Ramos (cell line): ENCODE measurements around the gene POU2F1.
"Not testable (repeated sequence)": the region's sequence is repeated elsewhere in the genome, so short reads cannot be mapped to it uniquely, and the experiment has no call there.

ENCODE experiments used
- in situ Hi-C: fragments of 300-500 bp; cut with MboI; formaldehyde crosslinking; loops from one replicate; pipeline ENCODE4 v1.14.3; 2022; ENCODE audit warnings: low sequenced_read_pairs; ENCODE audit not compliant: unreplicated experiment

The POU2F1 gene

DNA sequence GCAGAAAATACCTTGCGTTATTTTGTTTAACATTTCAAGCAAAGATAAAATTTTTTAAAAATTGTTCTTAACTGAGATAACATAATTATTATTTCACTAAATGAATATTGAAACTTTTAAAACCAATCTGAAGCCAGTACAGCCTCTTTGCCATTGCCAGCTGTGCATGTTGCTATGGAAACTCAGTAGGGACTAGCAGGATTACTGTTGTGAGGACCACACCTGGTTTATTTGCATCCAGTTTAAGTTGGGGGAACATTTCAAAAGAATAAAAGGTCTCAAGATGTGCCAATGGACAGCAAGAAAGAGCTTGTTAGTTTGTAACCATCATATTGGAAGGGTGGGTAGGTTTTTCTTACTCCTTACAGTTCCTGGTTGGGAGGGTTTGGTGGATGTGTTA, 80.7 kb downstream of the POU2F1 start:
- in situ Hi-C loops, result no loop called here

DNA sequence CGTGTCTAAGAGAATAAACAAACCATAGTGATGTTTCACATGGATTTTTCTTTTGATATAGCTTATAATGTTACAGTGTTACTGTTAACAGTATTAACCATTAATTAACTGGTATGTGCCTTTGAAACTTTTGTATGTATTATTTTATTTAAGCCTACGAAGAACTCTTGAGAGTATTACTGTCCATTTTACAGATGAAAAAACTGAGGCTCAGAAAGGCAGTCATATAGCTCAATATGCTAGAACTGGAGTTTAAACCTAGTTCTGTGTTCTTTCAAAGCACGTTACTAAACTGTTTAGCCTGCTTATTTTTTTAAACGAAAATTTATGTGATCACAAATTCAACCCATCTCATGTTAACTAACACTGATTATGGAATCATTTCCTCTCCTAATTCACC, 83.5 kb downstream of the POU2F1 start:
- in situ Hi-C loops, result no loop called here

DNA sequence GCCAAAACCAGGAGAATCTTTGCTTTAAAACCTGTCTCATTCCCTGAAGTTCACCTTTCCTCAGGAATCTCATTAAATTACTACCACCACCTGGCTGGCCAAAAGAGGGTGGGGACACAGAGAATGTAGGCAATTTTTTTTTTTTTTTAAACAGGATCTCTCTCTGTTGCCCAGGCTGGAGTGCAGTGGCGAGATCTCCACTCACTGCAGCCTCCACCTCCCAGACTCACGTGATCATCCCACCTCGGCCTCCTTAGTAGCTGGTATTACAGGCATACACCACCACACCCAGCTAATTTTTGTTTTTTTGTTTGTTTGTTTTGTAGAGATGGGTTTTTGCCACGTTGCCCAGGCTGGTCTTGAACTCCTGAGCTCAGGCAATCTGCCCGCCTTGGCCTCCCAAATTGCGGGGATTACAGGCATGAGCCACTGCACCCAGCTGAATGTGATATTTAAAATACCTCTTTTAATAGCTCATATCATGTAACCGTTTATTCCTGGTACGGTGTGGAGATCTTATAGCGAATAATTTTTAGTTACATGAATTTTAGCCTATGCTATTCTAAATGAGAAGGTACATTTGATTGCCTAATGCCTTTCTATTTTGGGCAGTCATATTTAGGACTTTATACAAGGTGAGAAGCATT, 84.5 kb downstream of the POU2F1 start:
- in situ Hi-C loops, result no loop called here

DNA sequence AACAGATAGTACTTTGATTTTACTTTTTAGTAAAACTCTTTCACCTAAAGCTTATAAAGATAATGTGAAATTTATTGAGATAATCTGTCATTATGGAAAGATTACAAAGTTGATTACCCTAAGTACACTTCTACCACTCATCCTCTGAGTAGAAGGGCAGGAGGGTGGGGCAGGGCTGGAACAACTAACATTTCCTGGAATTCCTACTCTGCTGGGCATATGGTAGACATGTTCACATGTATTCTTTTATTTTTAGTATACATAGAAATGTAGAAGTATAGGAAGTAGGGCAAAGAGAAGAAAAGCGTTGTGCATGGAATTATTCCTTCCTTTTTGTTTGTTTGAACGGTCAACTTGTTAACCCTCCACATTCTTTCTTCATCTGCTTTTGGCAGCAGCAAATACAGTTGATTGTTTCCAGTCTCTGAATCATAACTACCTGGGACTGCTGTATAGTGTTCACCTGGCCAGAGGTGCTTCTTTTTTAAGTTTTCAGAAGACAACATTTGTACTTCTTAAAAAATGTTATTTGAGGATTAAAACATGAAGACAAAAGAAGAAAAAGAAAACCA, 85.1 kb downstream of the POU2F1 start:
- in situ Hi-C loops, result no loop called here

DNA sequence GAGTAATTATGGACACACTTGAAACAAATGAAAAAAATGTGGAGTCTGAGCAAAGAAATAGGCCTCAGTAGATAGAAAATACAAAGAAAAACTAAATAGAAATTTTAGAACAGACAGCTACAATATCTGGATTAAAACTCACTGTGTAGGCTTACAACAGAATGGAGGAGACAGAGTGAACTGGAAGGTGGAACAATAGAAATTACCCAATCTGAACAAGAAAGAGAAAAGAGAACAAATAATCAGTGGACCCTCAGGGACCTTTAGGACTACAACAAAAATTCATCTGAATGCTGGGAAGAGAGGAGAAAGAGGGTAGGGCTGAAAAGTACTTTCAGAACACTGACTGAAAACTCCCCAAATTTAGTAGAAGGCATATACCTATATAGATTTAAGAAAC, 90.0 kb downstream of the POU2F1 start:
- in situ Hi-C loops, result no loop called here

DNA sequence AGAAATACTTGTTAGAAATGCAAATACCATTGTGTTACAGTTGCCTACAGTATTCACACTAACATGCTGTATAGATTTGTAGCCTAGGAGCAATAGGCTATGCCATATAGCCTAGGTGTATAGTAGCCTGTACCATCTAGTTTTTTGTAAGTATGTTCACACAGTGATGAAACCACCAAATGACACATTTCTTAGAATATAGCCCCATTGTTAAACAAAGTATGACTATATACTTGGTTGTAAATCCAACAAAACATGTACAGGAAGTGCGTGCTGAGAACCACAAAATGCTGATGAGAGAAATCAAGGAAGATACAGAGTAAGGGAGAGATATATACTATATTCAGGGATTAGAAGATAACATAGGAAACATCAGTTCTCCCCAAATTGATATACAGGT, 92.2 kb downstream of the POU2F1 start:
- in situ Hi-C loops, result no loop called here

DNA sequence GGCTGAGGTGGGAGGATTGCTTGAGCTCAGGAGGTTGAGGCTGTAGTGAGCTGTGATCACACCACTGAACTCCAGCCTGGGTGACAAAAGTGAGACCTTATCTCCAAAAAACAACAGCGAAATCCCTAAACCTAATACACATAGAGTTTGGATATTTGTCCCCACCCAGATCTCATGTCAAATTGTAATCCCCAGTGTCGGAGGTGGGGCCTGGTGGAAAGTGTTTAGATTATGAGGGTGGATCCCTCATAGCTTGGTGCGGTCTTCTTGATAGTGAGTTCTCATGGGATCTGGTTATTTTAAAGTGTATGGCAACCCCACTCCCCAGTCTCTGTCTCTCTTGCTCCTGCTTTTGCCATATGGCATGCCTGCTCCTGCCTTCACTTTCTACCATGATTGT, 94.0 kb downstream of the POU2F1 start:
- in situ Hi-C loops, result no loop called here

DNA sequence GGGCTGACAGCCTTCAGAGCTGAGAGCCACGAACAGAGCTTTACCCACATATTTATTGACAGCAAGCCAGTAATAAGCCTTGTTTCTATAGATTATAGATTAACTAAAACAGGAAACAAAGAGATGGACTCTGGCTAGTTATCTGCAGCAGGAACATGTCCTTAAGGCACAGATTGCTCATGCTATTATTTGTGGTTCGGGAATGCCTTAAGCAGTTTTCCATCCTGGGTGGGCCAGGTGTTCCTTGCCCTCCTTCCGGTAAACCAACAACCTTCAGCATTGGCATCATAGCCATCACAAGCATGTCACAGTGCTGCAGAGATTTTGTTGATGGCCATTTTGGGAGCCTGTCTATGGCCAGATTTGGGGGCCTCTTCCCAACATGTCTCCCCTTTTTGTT, 96.8 kb downstream of the POU2F1 start:
- in situ Hi-C loops, result no loop called here

DNA sequence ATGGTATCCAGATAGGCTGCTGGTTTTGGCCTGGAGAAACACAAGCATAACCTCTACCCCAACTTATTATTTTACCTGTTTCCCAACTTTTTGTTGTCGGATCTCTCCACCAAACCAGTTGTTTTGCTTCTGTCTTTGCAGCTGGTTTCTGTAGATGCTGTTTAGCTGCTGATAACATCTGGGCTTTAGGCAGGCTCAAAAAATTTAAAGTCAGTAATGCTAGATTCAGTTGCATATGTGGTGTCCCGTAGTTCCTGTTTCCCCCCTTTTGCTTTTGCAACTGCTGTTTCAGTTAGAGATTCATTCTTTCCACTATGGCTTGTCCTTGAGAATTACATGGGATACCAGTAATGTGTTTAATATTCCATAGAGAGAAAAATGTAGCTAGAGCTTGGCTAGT, 98.5 kb downstream of the POU2F1 start:
- in situ Hi-C loops, result not testable (repeated sequence)

DNA sequence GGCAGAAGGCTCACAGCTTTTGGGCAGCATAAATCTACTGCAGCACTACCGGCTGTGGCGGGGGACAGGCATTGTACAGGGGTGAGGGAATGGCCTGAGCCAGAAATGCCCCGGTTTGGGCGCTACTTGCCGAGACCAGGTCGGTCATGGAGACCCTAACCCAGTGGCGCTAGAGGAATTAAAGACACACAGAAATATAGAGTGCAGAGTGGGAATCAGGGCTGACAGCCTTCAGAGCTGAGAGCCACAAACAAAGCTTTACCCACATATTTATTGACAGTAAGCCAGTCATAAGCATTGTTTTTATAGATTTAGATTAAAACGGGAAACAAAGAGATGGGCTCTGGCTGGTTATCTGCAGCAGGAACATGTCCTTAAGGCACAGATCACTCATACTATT, 101.8 kb downstream of the POU2F1 start:
- in situ Hi-C loops, result no loop called here

DNA sequence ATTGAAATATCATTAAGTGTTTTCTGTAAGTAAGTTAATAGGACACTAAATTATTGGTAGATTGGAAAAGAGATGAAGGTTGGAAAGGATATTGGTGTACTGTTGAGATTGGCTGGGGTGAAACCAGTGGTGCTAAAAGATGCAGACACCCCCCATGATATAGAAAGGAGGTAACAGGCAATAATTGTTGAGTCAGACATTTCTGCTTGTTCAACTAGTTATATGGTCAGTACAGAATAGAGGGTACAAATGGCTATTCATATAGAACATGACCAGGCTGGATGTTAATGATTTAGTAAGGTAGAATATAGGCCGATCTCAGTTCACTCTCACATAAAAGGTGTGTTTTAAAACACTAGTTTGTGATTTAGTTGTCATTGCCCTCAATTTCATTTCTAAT, 104.5 kb downstream of the POU2F1 start:
- in situ Hi-C loops, result no loop called here

DNA sequence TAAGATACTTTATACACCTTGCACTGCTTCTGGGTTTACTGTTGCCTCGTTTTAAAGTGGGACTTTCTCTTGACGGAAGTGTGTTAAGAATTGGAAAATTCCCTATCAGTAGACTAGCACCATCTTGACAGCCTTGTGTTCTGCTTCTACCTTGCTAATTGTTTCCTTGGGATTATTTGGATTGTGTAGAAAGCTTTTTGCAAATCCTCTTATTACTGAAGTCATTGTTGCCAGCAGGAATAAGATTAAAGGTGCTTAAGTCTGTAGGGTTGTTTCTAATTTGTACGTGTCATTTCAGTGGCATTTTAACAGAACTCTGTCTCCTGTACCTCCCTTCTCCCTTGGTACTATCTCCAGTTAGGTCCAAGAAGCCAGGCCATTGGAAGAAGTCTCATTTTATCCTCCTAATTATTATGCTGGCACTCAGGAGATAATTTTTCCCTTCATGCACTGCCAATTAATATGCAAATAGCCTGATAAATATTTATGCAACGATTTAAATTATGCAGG, 107.7 kb downstream of the POU2F1 start:
- in situ Hi-C loops, result no loop called here

DNA sequence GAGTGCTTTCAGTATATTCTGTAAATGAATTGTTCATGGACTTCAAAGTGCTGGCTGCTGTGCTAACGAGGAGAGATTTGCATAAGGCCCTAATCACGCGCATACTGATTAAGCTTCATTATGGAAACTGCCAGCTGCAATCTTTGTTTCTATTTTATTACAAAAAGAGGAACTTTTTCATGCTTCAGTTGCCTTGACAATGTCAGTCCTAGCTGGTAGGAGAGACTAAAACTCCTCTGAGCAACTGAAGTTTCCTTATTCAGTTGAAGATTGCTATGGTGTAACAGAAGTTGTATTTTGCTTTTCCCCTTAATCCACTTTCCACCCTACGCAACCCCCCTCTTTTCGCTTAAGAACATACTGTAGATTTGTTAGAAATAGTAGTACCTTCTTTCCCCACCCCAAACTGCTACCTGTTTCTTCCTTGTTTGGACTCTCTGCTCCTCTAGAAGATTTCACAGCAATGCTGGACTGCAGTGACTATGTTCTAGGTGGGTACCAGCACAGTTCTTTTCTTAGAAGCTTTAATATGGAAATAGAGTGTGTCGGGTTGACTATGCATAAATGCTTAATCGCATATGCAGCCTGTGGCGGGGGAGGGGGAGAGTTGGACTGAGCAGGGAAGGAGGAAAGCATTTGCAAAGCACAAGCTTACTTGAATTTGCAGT, 108.3 kb downstream of the POU2F1 start:
- in situ Hi-C loops, result no loop called here

DNA sequence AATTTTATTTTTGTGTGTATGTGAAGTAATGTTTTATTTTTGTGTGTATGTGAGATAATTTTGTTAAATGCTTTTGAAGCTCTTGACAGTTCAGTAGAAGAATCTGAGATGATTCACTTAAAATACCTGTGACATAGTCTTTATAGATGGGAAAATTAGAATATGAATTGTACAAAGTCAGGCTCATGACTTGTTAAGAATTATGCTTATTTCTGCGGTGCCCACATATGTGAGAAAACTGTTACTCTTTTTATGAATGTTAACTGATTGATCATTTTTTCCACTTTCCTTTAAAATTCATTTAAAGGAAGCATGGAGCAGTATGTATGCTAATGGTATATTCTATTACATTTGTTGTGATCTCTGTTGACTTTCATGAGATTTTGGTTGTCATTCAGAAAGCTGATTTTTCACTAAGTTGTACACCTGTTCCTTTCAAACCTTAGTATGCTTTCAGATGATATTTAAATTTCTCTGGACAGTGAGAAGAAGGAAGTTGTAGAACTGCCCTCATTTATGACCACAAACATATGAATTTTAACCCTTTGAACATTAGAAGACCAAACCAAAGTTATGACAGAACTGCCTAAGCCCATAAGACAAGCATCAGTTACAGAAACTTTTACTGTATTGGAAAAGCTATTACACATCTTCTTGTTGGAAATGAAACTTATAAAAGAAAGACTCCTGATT, 110.1 kb downstream of the POU2F1 start:
- in situ Hi-C loops, result no loop called here

DNA sequence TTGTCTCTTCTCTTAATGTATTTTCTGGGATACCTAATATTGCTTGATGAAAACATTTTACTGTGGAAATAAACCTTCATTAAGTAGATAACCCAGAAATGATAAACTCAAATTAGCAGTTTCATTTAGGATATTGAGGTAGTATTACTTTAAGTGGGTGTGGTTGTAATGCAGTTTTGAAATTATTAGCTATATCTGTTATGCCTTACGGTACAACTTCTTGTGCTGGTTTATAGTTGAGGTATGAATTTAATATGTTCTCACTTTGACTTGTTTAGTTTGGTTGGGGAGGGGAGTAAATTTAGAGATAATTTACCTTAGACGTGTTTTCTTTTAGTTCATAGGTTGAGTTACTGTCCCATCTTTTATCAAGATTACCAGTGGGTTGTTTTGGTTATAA, 111.0 kb downstream of the POU2F1 start:
- in situ Hi-C loops, result no loop called here

DNA sequence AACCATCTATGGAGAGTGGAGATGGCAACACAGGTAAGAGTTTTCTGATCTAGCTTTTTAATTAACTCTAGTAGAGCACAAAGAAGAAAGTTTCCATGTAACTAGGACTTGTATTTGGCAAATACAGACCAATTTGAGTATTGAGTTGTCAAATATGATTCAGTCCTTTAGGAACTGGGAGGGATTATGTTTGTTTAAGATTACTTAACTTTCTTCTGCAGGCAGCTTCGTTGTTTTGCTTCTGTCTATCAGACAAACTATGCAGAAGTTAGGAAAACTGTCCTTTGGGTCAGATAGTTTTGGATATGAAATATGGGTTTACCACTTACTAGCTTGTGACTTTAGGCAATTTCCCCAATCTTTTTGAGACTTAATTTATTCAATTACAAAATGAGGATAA, 111.8 kb downstream of the POU2F1 start:
- in situ Hi-C loops, result no loop called here

DNA sequence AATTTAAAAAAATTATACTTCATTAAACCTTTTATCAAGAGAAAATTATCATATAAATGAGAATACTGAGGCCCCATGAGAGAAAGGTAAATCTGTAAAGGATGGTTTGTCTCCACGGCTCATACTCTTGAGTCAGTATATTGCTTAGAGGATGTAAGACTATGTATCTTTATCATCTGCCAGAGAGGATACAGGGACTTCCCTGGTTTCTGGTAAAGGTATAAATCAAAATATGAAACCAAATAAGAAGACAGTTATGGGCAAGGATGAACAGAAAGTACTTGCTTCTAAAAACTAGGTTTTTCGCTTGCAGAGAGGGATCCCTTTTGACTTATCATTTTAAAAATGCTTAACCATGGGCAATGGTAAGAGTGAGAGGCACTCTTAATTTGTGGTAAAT, 112.4 kb downstream of the POU2F1 start:
- in situ Hi-C loops, result no loop called here

DNA sequence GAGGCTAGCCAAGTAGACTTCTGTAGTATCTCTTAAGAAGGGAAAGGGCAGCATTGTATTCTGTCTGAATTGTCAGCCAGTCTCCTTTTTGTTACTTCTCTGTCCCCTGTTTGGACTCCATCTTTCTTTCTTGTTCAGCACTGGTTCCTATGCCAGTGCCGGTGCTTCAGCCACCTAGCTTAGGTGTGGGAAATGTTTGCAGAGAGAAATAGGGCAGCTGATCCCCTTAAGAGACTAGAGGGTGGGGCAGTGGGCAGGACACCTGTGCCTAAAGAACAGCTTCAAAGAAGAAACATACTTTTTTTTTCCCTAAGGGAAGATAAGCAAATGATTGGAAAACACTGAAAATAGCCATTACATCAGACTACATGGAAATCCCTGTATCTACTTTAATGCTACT, 113.0 kb downstream of the POU2F1 start:
- in situ Hi-C loops, result no loop called here

DNA sequence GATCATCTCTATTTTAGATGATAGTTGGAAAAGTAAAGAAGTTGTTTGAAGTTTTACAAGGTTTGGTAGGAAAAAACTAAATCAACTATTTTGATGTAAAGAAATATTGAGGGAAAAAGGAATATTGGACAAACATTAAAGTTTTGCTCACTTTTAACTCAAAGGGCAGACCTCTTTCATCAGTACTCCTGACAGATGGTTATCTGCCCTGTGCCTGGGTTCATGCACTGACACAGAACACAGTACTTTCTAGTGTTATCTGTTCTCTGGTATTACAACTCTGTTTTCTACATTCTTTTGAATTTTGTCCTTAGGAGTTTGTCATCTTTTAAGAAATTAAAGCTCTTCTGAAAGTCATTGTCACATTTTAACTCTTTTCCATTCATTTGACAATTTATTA, 118.7 kb downstream of the POU2F1 start:
- in situ Hi-C loops, result no loop called here

DNA sequence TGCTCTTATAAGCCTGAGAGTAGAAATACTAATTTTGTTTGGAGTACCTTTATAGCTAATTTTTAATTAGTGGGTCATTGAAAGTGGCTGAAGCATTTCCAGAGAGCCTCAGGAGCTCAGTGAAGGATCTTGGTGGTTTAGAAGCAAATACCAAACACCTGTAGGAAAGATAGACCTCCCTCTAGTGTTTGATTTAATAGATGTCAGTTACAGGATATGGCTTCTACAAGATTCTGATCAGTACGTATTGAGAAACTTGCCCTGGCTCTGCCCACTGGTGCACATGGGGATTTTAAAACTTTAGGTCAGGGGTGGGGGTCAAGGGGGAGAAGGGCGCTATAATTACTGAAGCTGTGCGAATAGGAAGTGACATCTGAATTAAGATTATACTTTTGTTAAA, 122.2 kb downstream of the POU2F1 start:
- in situ Hi-C loops, result no loop called here

DNA sequence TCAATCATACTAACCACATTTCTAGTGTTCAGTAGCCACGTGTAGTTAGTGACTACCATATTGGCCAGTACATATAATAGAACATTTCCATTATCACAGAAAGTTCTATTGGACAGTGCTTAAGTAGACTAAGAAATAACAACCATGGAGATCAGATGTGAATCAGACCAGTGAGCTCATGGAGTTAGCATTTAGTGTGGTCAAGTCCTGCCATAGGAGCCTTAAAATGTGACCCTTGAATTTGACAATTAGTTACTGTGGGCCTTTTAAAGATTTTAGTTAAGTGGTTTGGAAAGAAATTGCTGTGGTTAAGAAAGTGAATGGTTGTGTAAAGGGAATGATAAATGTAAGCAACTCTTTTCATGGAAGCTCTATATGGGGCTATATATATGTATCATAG, 123.4 kb downstream of the POU2F1 start:
- in situ Hi-C loops, result no loop called here
